IPS-11a (cell line): ENCODE data around the gene KCNN1.
"Not testable (repeated sequence)": the region's sequence is repeated elsewhere in the genome, so short reads cannot be mapped to it uniquely, and the experiment has no call there.

Source experiments
- H3K4me3 ChIP-seq: one replicate; pipeline ENCODE4 v1.5.1; 2013; ENCODE audit warnings: low read depth, low read length, control low read depth

KCNN1 gene

GRCh38 chr19:17999684-18000479 is 33.0 kb downstream of the KCNN1 start:
- no peak overlapping the region for H3K4me3 ChIP-seq

- H3K4me3 ChIP-seq = peak overlapping the region; percentile 50
Observed at GRCh38 chr19:18000480-18000914, 33.6 kb downstream of the KCNN1 start.

- H3K4me3 ChIP-seq = peak overlapping the region; percentile 50
Observed at GRCh38 chr19:18000915-18001776, 34.2 kb downstream of the KCNN1 start.

GRCh38 chr19:18001777-18002345 is 35.0 kb downstream of the KCNN1 start:
- peak overlapping the region; percentile 50 for H3K4me3 ChIP-seq

GRCh38 chr19:18002347-18002850 is 35.5 kb downstream of the KCNN1 start:
- no peak overlapping the region for H3K4me3 ChIP-seq

GRCh38 chr19:18005750-18006149 is 38.8 kb downstream of the KCNN1 start:
- not testable (repeated sequence) for H3K4me3 ChIP-seq

GRCh38 chr19:18007044-18007916 is 40.4 kb downstream of the KCNN1 start:
- H3K4me3 ChIP-seq = peak overlapping the region; percentile 47

- peak within 1 kb of the TSS; percentile 47 for H3K4me3 ChIP-seq
Observed at GRCh38 chr19:18007917-18008673, 41.2 kb downstream of the KCNN1 start, which contains the start of gene ARRDC2. Gene ARRDC2, plus strand, starts transcription at chr19:18008170. Its CDS starts 141 bp downstream, at chr19:18008311.

GRCh38 chr19:18008814-18009213 is 41.9 kb downstream of the KCNN1 start:
- no peak overlapping the region for H3K4me3 ChIP-seq

GRCh38 chr19:18009412-18010066 is 42.6 kb downstream of the KCNN1 start:
- no peak overlapping the region for H3K4me3 ChIP-seq

GRCh38 chr19:18010149-18010548 is 43.2 kb downstream of the KCNN1 start:
- H3K4me3 ChIP-seq = no peak overlapping the region

GRCh38 chr19:18013210-18014111 is 46.6 kb downstream of the KCNN1 start:
- no peak overlapping the region for H3K4me3 ChIP-seq

- H3K4me3 ChIP-seq = no peak overlapping the region
Observed at GRCh38 chr19:18014197-18014596, 47.3 kb downstream of the KCNN1 start.

GRCh38 chr19:18016209-18016910 is 49.5 kb downstream of the KCNN1 start:
- H3K4me3 ChIP-seq = no peak overlapping the region

GRCh38 chr19:18017275-18018083 is 50.6 kb downstream of the KCNN1 start:
- no peak overlapping the region for H3K4me3 ChIP-seq

- H3K4me3 ChIP-seq = no peak overlapping the region
Observed at GRCh38 chr19:18020212-18021085, 53.5 kb downstream of the KCNN1 start.
